ENCODE results near the gene CCDC7.
"Not testable (repeated sequence)": the region's sequence is repeated elsewhere in the genome, so short reads cannot be mapped to it uniquely, and the experiment has no call there.

GRCh38 chr10:32699683-32700082 lies 253.7 kb downstream of the CCDC7 start:
- not testable (repeated sequence) for TF ChIP-seq POLR2A, CTCF (IDR thresholded peaks at IDR 0.05)
